Measurements from ENCODE around the gene PACRG. TPM values are rescaled to one million over a fixed set of nuclear protein-coding genes. Genes with fewer than 3 reads are reported as not detected.

The PACRG gene
- polyA plus RNA-seq, 2 of the 4 experiments (the other 2 are of a cell fraction) = 0.14 to 0.30 TPM

- CTCF ChIA-PET = no interaction called here
- no peak overlapping the region for H3K4me2 ChIP-seq
- DNase-seq (ENCODE audit: low read depth in 1 of 2, low spot score in 1 of 2) (no peak), FAIRE-seq (no peak), ATAC-seq (no peak)
- H3K9me3 ChIP-seq = no peaks in the 10 kb centered on the region
- H3K27ac ChIP-seq = no peak overlapping the region
- 98% methylated on average over 7 of the region's 7 CpGs for WGBS (ENCODE audit: missing lambda C conversion rate)
- TF ChIP-seq HEYL (CRISPR knock-in tag; IDR thresholded peaks at IDR 0.05) (no peak), GATA3 (IDR thresholded peaks at IDR 0.05; ENCODE audit: borderline replicate concordance) (no peak), KDM5A (IDR thresholded peaks at IDR 0.05) (no peak), RNF2 (IDR thresholded peaks at IDR 0.05; ENCODE audit: borderline replicate concordance, low read depth) (no peak), ESRRA (IDR thresholded peaks at IDR 0.05; ENCODE audit: borderline replicate concordance, low read length) (no peak), ZC3H11A (IDR thresholded peaks at IDR 0.05) (no peak), NPAS2 (CRISPR knock-in tag; IDR thresholded peaks at IDR 0.05; ENCODE audit: borderline replicate concordance) (no peak), RCOR1 (IDR thresholded peaks at IDR 0.05; ENCODE audit: low read depth, low read length) (no peak)
- no peaks in the 10 kb centered on the region for H3K4me1 ChIP-seq
- H3K4me3 ChIP-seq = no peak overlapping the region
- POLR2A ChIA-PET = no interaction called here
Observed at GRCh38 chr6:163189609-163190008, 461.8 kb downstream of the PACRG start.

GRCh38 chr6:163190786-163191185 is 463.0 kb downstream of the PACRG start:
- Histone ChIP-seq H3K4me1 (no peaks in the 10 kb centered on the region), H3K4me3 (no peak overlapping the region), H3K9me3 (no peaks in the 10 kb centered on the region), H3K27ac (no peak overlapping the region), H3K4me2 (no peak overlapping the region)
- ChIA-PET CTCF (interaction anchor here (0.6 kb wide), 1 partner anchor 1583 kb away, joined by 3 read pairs; no protein-coding TSS in a partner anchor), POLR2A (no interaction called here)
- FAIRE-seq (no peak), ATAC-seq (no peak), DNase-seq (ENCODE audit: low read depth in 1 of 2, low spot score in 1 of 2) (no peak)
- 77% methylated on average over 4 of the region's 4 CpGs for WGBS (ENCODE audit: missing lambda C conversion rate)
- TF ChIP-seq KDM1A (IDR thresholded peaks at IDR 0.05; ENCODE audit: low read depth) (no peak), NFE2L2 (conservative IDR thresholded peaks at IDR 0.05; ENCODE audit: low read length) (no peak), MAFK (IDR thresholded peaks at IDR 0.05; ENCODE audit: partially characterized antibody) (peak; percentile 5)

GRCh38 chr6:163191704-163192537 is 464.1 kb downstream of the PACRG start:
- CTCF ChIA-PET = no interaction called here
- TF ChIP-seq CEBPB (IDR thresholded peaks at IDR 0.05) (no peak), PHF8 (IDR thresholded peaks at IDR 0.05; ENCODE audit: borderline replicate concordance, low read depth) (no peak), ZFP36 (IDR thresholded peaks at IDR 0.05; ENCODE audit: borderline replicate concordance, partially characterized antibody) (no peak), PBX3 (IDR thresholded peaks at IDR 0.05) (no peak), ZC3H11A (IDR thresholded peaks at IDR 0.05) (no peak), HDAC2 (IDR thresholded peaks at IDR 0.05) (no peak), HOXB5 (CRISPR knock-in tag; IDR thresholded peaks at IDR 0.05) (no peak), CTCF (IDR thresholded peaks at IDR 0.05) (no peak), HMGXB4 (CRISPR knock-in tag; IDR thresholded peaks at IDR 0.05; ENCODE audit: borderline replicate concordance) (no peak), POLR2A (IDR thresholded peaks at IDR 0.05; ENCODE audit: low read length) (no peak), RNF2 (IDR thresholded peaks at IDR 0.05; ENCODE audit: borderline replicate concordance, low read depth) (no peak), ATOH8 (CRISPR knock-in tag; IDR thresholded peaks at IDR 0.05; ENCODE audit: low read depth) (no peak), RARB (CRISPR knock-in tag; IDR thresholded peaks at IDR 0.05) (no peak), ESRRA (IDR thresholded peaks at IDR 0.05; ENCODE audit: borderline replicate concordance, low read length) (no peak), ZSCAN20 (CRISPR knock-in tag; IDR thresholded peaks at IDR 0.05) (no peak), MAFK (IDR thresholded peaks at IDR 0.05; ENCODE audit: partially characterized antibody) (no peak), BHLHE40 (IDR thresholded peaks at IDR 0.05; ENCODE audit: low read depth, low read length) (no peak), GATA3 (IDR thresholded peaks at IDR 0.05; ENCODE audit: borderline replicate concordance) (no peak)
- FAIRE-seq (no peak), ATAC-seq (no peak), DNase-seq (ENCODE audit: low read depth in 1 of 2, low spot score in 1 of 2) (no peak)
- POLR2A ChIA-PET = no interaction called here
- H3K4me2 ChIP-seq = no peak overlapping the region
- H3K4me1 ChIP-seq = no peaks in the 10 kb centered on the region
- H3K9me3 ChIP-seq = no peaks in the 10 kb centered on the region
- no peak overlapping the region for H3K27ac ChIP-seq
- no peak overlapping the region for H3K4me3 ChIP-seq
- WGBS (ENCODE audit: missing lambda C conversion rate) = 69% methylated on average over 7 of the region's 7 CpGs
